ENCODE measurements around the gene JHY.

Gene JHY

GRCh38 chr11:122863704-122864326 is 18.7 kb upstream of the JHY start:
- Histone ChIP-seq H3K36me3 (ENCODE audit: insufficient read depth, low read length) (no peaks in the 10 kb centered on the region), H3K9ac (ENCODE audit: low read depth, low read length, poor library complexity, severe bottlenecking) (no peak overlapping the region), H3K27me3 (ENCODE audit: insufficient read depth, low read length, poor library complexity, severe bottlenecking) (no peaks in the 10 kb centered on the region), H3K79me2 (ENCODE audit: insufficient read depth, low read length) (no peaks in the 10 kb centered on the region), H3K4me1 (ENCODE audit: insufficient read depth, low read length, poor library complexity, severe bottlenecking) (no peaks in the 10 kb centered on the region), H3K9me2 (replicated peaks; ENCODE audit: low read depth, low read length) (no peaks in the 10 kb centered on the region), H3K9me3 (ENCODE audit: insufficient read depth, low read depth, low read length) (no peaks in the 10 kb centered on the region), H2AFZ (ENCODE audit: low read length) (no peak overlapping the region; the same call in 1 of the 2 replicates), H3K4me2 (ENCODE audit: low read depth, low read length, poor library complexity, severe bottlenecking) (no peak overlapping the region), H4K20me1 (ENCODE audit: insufficient read depth, low read length, poor library complexity, severe bottlenecking) (no peaks in the 10 kb centered on the region), H3F3A (ENCODE audit: low read depth) (no peaks in the 10 kb centered on the region), H3K4me3 (ENCODE audit: low read length, poor library complexity, severe bottlenecking) (no peak overlapping the region)
- TF ChIP-seq EZH2phosphoT487 (IDR thresholded peaks at IDR 0.05; ENCODE audit: borderline replicate concordance) (no peak), CTCF (conservative IDR thresholded peaks at IDR 0.05; ENCODE audit: low read length) (peak; percentile 99)

GRCh38 chr11:122864386-122865115 is 18.0 kb upstream of the JHY start:
- no peak overlapping the region for H3K4me2 ChIP-seq (ENCODE audit: low read depth, low read length, poor library complexity, severe bottlenecking)
- H3K4me1 ChIP-seq (ENCODE audit: insufficient read depth, low read length, poor library complexity, severe bottlenecking) = no peaks in the 10 kb centered on the region
- H3K9ac ChIP-seq (ENCODE audit: low read depth, low read length, poor library complexity, severe bottlenecking) = no peak overlapping the region
- no peaks in the 10 kb centered on the region for H3K9me3 ChIP-seq (ENCODE audit: insufficient read depth, low read depth, low read length)
- H4K20me1 ChIP-seq (ENCODE audit: insufficient read depth, low read length, poor library complexity, severe bottlenecking) = no peaks in the 10 kb centered on the region
- H3K79me2 ChIP-seq (ENCODE audit: insufficient read depth, low read length) = no peaks in the 10 kb centered on the region
- TF ChIP-seq CTCF (conservative IDR thresholded peaks at IDR 0.05; ENCODE audit: low read length) (no peak), EZH2phosphoT487 (IDR thresholded peaks at IDR 0.05; ENCODE audit: borderline replicate concordance) (no peak)
- H3K36me3 ChIP-seq (ENCODE audit: insufficient read depth, low read length) = no peaks in the 10 kb centered on the region
- H3K4me3 ChIP-seq (ENCODE audit: low read length, poor library complexity, severe bottlenecking) = no peak overlapping the region
- no peaks in the 10 kb centered on the region for H3K27me3 ChIP-seq (ENCODE audit: insufficient read depth, low read length, poor library complexity, severe bottlenecking)
- no peaks in the 10 kb centered on the region for H3F3A ChIP-seq (ENCODE audit: low read depth)
- H3K9me2 ChIP-seq (replicated peaks; ENCODE audit: low read depth, low read length) = no peaks in the 10 kb centered on the region
- no peak overlapping the region for H2AFZ ChIP-seq (ENCODE audit: low read length)

- Histone ChIP-seq H3K36me3 (ENCODE audit: insufficient read depth, low read length) (no peaks in the 10 kb centered on the region), H3K4me3 (ENCODE audit: low read length, poor library complexity, severe bottlenecking) (no peak overlapping the region), H3K4me2 (ENCODE audit: low read depth, low read length, poor library complexity, severe bottlenecking) (no peak overlapping the region), H3K4me1 (ENCODE audit: insufficient read depth, low read length, poor library complexity, severe bottlenecking) (no peaks in the 10 kb centered on the region), H4K20me1 (ENCODE audit: insufficient read depth, low read length, poor library complexity, severe bottlenecking) (no peaks in the 10 kb centered on the region), H2AFZ (ENCODE audit: low read length) (no peak overlapping the region), H3K9ac (ENCODE audit: low read depth, low read length, poor library complexity, severe bottlenecking) (no peak overlapping the region), H3K9me2 (replicated peaks; ENCODE audit: low read depth, low read length) (no peaks in the 10 kb centered on the region), H3K9me3 (ENCODE audit: insufficient read depth, low read depth, low read length) (no peaks in the 10 kb centered on the region), H3K79me2 (ENCODE audit: insufficient read depth, low read length) (no peaks in the 10 kb centered on the region), H3K27me3 (ENCODE audit: insufficient read depth, low read length, poor library complexity, severe bottlenecking) (no peaks in the 10 kb centered on the region), H3F3A (ENCODE audit: low read depth) (no peaks in the 10 kb centered on the region)
- TF ChIP-seq CTCF (conservative IDR thresholded peaks at IDR 0.05; ENCODE audit: low read length) (no peak), EZH2phosphoT487 (IDR thresholded peaks at IDR 0.05; ENCODE audit: borderline replicate concordance) (no peak)
Observed at GRCh38 chr11:122869622-122870021, 12.9 kb upstream of the JHY start.
